H9 (cell line): ENCODE measurements around the gene CD79A. TPM values are rescaled to one million over a fixed set of nuclear protein-coding genes. Genes with fewer than 3 reads are reported as not detected.

Source experiments
- DNase-seq: peaks from one replicate; pipeline ENCODE4 v3.0.0-alpha.2; 2017
- H2AFZ ChIP-seq: one replicate; pipeline ENCODE4 v1.6.1; 2013; ENCODE audit warnings: mild to moderate bottlenecking, low read length, control low read depth, moderate library complexity
- H2AK5ac ChIP-seq: 2 replicates; pipeline ENCODE4 v1.6.1; 2013; ENCODE audit warnings: low read length, control low read depth, mixed read lengths; ENCODE audit not compliant: insufficient read length
- H2BK120ac ChIP-seq: one replicate; pipeline ENCODE4 v1.6.1; 2013; ENCODE audit warnings: low read depth, mild to moderate bottlenecking, low read length, control low read depth, inconsistent platforms; ENCODE audit not compliant: poor library complexity, severe bottlenecking
- H2BK12ac ChIP-seq: 2 replicates; pipeline ENCODE4 v1.6.1; 2013; ENCODE audit warnings: low read length, control low read depth, mixed read lengths, low read depth; ENCODE audit not compliant: insufficient read length
- H2BK15ac ChIP-seq: 2 replicates; pipeline ENCODE4 v1.6.1; 2013; ENCODE audit warnings: low read depth, low read length, control low read depth
- H2BK20ac ChIP-seq: one replicate; pipeline ENCODE4 v1.6.1; 2013; ENCODE audit warnings: low read depth, mild to moderate bottlenecking, low read length, control low read depth, inconsistent platforms; ENCODE audit not compliant: poor library complexity, severe bottlenecking
- H2BK5ac ChIP-seq: 2 replicates; pipeline ENCODE4 v1.6.1; 2013; ENCODE audit warnings: low read length, control low read depth, mixed read lengths; ENCODE audit not compliant: insufficient read length
- H3K14ac ChIP-seq: 2 replicates; pipeline ENCODE4 v1.6.1; 2013; ENCODE audit warnings: low read length, control low read depth; ENCODE audit not compliant: insufficient read depth
- H3K18ac ChIP-seq: 2 replicates; pipeline ENCODE4 v1.6.1; 2013; ENCODE audit warnings: low read depth, mild to moderate bottlenecking, mixed read lengths, low read length, control low read depth; ENCODE audit not compliant: insufficient read length
- H3K23ac ChIP-seq: 2 replicates; pipeline ENCODE4 v1.6.1; 2013; ENCODE audit warnings: low read length, control low read depth, mixed read lengths, low read depth; ENCODE audit not compliant: insufficient read length
- H3K23me2 ChIP-seq: 2 replicates; pipeline ENCODE4 v1.6.1; 2013; ENCODE audit warnings: low read depth, mild to moderate bottlenecking, mixed read lengths, low read length, control low read depth; ENCODE audit not compliant: insufficient read length, poor library complexity, severe bottlenecking
- H3K27ac ChIP-seq: 2 replicates; pipeline ENCODE4 v1.5.1; 2013; ENCODE audit warnings: low read length, control low read depth, mixed read lengths, low read depth; ENCODE audit not compliant: insufficient read length
- H3K27me3 ChIP-seq: 2 replicates; pipeline ENCODE4 v1.6.1; 2013; ENCODE audit warnings: low read length, control low read depth, inconsistent platforms; ENCODE audit not compliant: insufficient read depth
- H3K4ac ChIP-seq: 2 replicates; pipeline ENCODE4 v1.6.1; 2013; ENCODE audit warnings: low read depth, mild to moderate bottlenecking, control low read depth, inconsistent platforms, low read length, moderate library complexity
- H3K4me1 ChIP-seq: 2 replicates; pipeline ENCODE4 v1.6.1; 2013; ENCODE audit warnings: low read length, control low read depth, inconsistent platforms; ENCODE audit not compliant: insufficient read depth
- H3K4me2 ChIP-seq: 2 replicates; pipeline ENCODE4 v1.6.1; 2013; ENCODE audit warnings: low read length, control low read depth, mixed read lengths; ENCODE audit not compliant: insufficient read length, insufficient read depth
- H3K56ac ChIP-seq: 2 replicates; pipeline ENCODE4 v1.6.1; 2013; ENCODE audit warnings: low read depth, mild to moderate bottlenecking, mixed read lengths, low read length, control low read depth; ENCODE audit not compliant: insufficient read length
- H3K79me1 ChIP-seq: 2 replicates; pipeline ENCODE4 v1.6.1; 2013; ENCODE audit warnings: low read depth, mild to moderate bottlenecking, moderate library complexity, low read length, control low read depth, inconsistent platforms; ENCODE audit not compliant: insufficient read depth, poor library complexity, severe bottlenecking
- H3K79me2 ChIP-seq: 2 replicates; pipeline ENCODE4 v1.6.1; 2013; ENCODE audit warnings: low read length, control low read depth, inconsistent platforms; ENCODE audit not compliant: insufficient read depth
- H3K9ac ChIP-seq: 2 replicates; pipeline ENCODE4 v1.6.1; 2013; ENCODE audit warnings: low read length, control low read depth, mixed read lengths; ENCODE audit not compliant: insufficient read length; ENCODE audit errors: extremely low read depth
- H3K9me3 ChIP-seq: one replicate; pipeline ENCODE4 v1.6.1; 2013; ENCODE audit warnings: low read depth, low read length, inconsistent platforms; ENCODE audit not compliant: control insufficient read depth
- H3T11ph ChIP-seq: one replicate; pipeline ENCODE4 v1.6.1; 2013; ENCODE audit warnings: mild to moderate bottlenecking, low read length, control low read depth, inconsistent platforms
- H4K20me1 ChIP-seq: one replicate; pipeline ENCODE4 v1.6.1; 2013; ENCODE audit not compliant: control insufficient read depth, insufficient read length, insufficient read depth
- H4K5ac ChIP-seq: 2 replicates; pipeline ENCODE4 v1.6.1; 2013; ENCODE audit warnings: low read depth, mild to moderate bottlenecking, mixed read lengths, low read length, control low read depth; ENCODE audit not compliant: insufficient read length
- H4K8ac ChIP-seq: replicated peaks from 2 replicates; pipeline ENCODE4 v1.6.1; 2013; ENCODE audit warnings: low read length, control low read depth, mixed read lengths, low read depth; ENCODE audit not compliant: insufficient read length
- H4K91ac ChIP-seq: 2 replicates; pipeline ENCODE4 v1.6.1; 2013; ENCODE audit warnings: low read depth, mild to moderate bottlenecking, moderate library complexity, mixed read lengths, low read length, control low read depth; ENCODE audit not compliant: insufficient read length
- H3K27ac Mint-ChIP-seq, 3 experiments: 2 replicates in 2 of 3; 3 replicates in 1 of 3; pipeline ENCODE4 v1.8.0; 2020 to 2021; ENCODE audit warnings: mixed read lengths in 3 of 3, mild to moderate bottlenecking in 1 of 3, moderate library complexity in 1 of 3
- H3K27me3 Mint-ChIP-seq: 2 replicates; pipeline ENCODE4 v1.8.0; 2021; ENCODE audit warnings: low read depth, mild to moderate bottlenecking, moderate library complexity, mixed read lengths
- H3K36me3 Mint-ChIP-seq, 3 experiments: 2 replicates in 2 of 3; 3 replicates in 1 of 3; pipeline ENCODE4 v1.8.0; 2020 to 2021; ENCODE audit warnings: low read depth in 3 of 3, mixed read lengths in 3 of 3; ENCODE audit not compliant: insufficient read depth in 1 of 3
- H3K4me1 Mint-ChIP-seq, 2 experiments: 2 replicates each; pipeline ENCODE4 v1.8.0; 2020; ENCODE audit warnings: mixed read lengths in 2 of 2
- H3K4me3 Mint-ChIP-seq, 2 experiments: 2 replicates in 1 of 2; 3 replicates in 1 of 2; pipeline ENCODE4 v1.8.0; 2020 to 2021; ENCODE audit warnings: mild to moderate bottlenecking in 2 of 2, mixed read lengths in 2 of 2, moderate library complexity in 1 of 2
- H3K9me3 Mint-ChIP-seq, 2 experiments: 2 replicates in 1 of 2; 3 replicates in 1 of 2; pipeline ENCODE4 v1.8.0; 2020; ENCODE audit warnings: mild to moderate bottlenecking in 2 of 2, mixed read lengths in 2 of 2, moderate library complexity in 1 of 2
- CTCF ChIP-seq: fragments of 200-600 bp; sonication (generic); conservative IDR thresholded peaks from 3 replicates; pipeline ENCODE4 v1.8.0; 2021; ENCODE audit warnings: antibody characterized with exemption, mild to moderate bottlenecking
- WGBS: extraction: QIAGEN DNeasy Blood & Tissue Kit; methylation state at CpG from one replicate; pipeline ENCODE4 v1.1.7; 2013; ENCODE audit warnings: missing lambda C conversion rate, low lambda C conversion rate, mixed read lengths; ENCODE audit not compliant: insufficient read length; ENCODE audit errors: extremely low coverage; 5-methylcytosine and 5-hydroxymethylcytosine counted together
- total RNA-seq: library from RNA; stranded (reverse); gene quantifications from 2 replicates; pipeline ENCODE4 v1.2.1, GENCODE V29; 2021

CD79A gene
- total RNA-seq, 1 experiment from 2014 or later = 0.22 TPM

- H3K27me3 Mint-ChIP-seq = peaks cover 3% of the 10 kb centered on the region; the same call in 1 of the 2 replicates
- peaks cover 3% of the 10 kb centered on the region; the same call in 1 of the 2 replicates for H3K79me2 ChIP-seq
- H2BK120ac ChIP-seq = no peak overlapping the region
- H3K9ac ChIP-seq = no peak overlapping the region
- no peaks in the 10 kb centered on the region for H3K9me3 ChIP-seq
- no peak overlapping the region for H4K5ac ChIP-seq
- no peak overlapping the region for H3T11ph ChIP-seq
- H3K9me3 Mint-ChIP-seq = no peaks in the 10 kb centered on the region
- H4K20me1 ChIP-seq = no peaks in the 10 kb centered on the region
- H3K4me2 ChIP-seq = no peak overlapping the region
- no peak overlapping the region for H2AK5ac ChIP-seq
- no CpG with 5 or more reads among the region's 13 CpGs for WGBS
- H3K18ac ChIP-seq = no peak overlapping the region
- H3K27me3 ChIP-seq = no peaks in the 10 kb centered on the region
- no peaks in the 10 kb centered on the region for H3K23me2 ChIP-seq
- H3K4me1 Mint-ChIP-seq = peaks cover 10 to 18% of the 10 kb centered on the region in 2 experiments
- H3K36me3 Mint-ChIP-seq = peaks cover 38 to 73% (median 62%) of the 10 kb centered on the region in 3 experiments
- no peak overlapping the region for H3K27ac ChIP-seq
- no peak overlapping the region for H2AFZ ChIP-seq
- H2BK5ac ChIP-seq = no peak overlapping the region
- H4K8ac ChIP-seq = no peak overlapping the region
- H3K27ac Mint-ChIP-seq = peak overlapping the region in 2 of 3 experiments; percentile 28 to 68; a peak in 4 of 7 replicates
- H3K56ac ChIP-seq = no peak overlapping the region
- no peak overlapping the region for H3K14ac ChIP-seq
- H3K4me1 ChIP-seq = no peaks in the 10 kb centered on the region
- H3K4me3 Mint-ChIP-seq = no peak overlapping the region
- H3K4ac ChIP-seq = no peak overlapping the region
- H4K91ac ChIP-seq = no peak overlapping the region
- H2BK12ac ChIP-seq = no peak overlapping the region
- H2BK20ac ChIP-seq = no peak overlapping the region
- no peak for TF ChIP-seq CTCF
- no peak for DNase-seq
- no peak overlapping the region for H3K23ac ChIP-seq
- no peak overlapping the region for H2BK15ac ChIP-seq
- H3K79me1 ChIP-seq = peaks cover 8% of the 10 kb centered on the region
Measured at GRCh38 chr19:41869374-41869955, 7.6 kb upstream of the CD79A start.
